Measurements from ENCODE around the gene SLC38A10.
"Not testable (repeated sequence)": the region's sequence is repeated elsewhere in the genome, so short reads cannot be mapped to it uniquely, and the experiment has no call there.

Gene SLC38A10

GRCh38 chr17:81309859-81310839 is 15.0 kb upstream of the SLC38A10 start:
- H3K4me3 ChIP-seq (ENCODE audit: low read depth, low read length): no peak overlapping the region
- ChIA-PET POLR2A (no interaction called here), CTCF (interaction anchor here (0.6 to 3.0 kb wide), 11 partner anchors 11 to 175 kb away, joined by 3 to 17 read pairs (median 4); partner anchors contain the start of gene SLC38A10)
- TF ChIP-seq, protein P1, sequence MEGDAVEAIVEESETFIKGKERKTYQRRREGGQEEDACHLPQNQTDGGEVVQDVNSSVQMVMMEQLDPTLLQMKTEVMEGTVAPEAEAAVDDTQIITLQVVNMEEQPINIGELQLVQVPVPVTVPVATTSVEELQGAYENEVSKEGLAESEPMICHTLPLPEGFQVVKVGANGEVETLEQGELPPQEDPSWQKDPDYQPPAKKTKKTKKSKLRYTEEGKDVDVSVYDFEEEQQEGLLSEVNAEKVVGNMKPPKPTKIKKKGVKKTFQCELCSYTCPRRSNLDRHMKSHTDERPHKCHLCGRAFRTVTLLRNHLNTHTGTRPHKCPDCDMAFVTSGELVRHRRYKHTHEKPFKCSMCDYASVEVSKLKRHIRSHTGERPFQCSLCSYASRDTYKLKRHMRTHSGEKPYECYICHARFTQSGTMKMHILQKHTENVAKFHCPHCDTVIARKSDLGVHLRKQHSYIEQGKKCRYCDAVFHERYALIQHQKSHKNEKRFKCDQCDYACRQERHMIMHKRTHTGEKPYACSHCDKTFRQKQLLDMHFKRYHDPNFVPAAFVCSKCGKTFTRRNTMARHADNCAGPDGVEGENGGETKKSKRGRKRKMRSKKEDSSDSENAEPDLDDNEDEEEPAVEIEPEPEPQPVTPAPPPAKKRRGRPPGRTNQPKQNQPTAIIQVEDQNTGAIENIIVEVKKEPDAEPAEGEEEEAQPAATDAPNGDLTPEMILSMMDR (IDR thresholded peaks at IDR 0.05; ENCODE audit: insufficient read depth, low read length, missing control alignments): no peak
- DNase-seq (ENCODE audit: low read depth, low spot score): no peak

GRCh38 chr17:81309140-81309858 is 14.2 kb upstream of the SLC38A10 start:
- CTCF ChIA-PET: interaction anchor here (0.6 to 3.0 kb wide), 11 partner anchors 12 to 175 kb away, joined by 3 to 17 read pairs (median 4); partner anchors contain the start of gene SLC38A10

GRCh38 chr17:81308784-81309139 is 13.7 kb upstream of the SLC38A10 start:
- H3K4me3 ChIP-seq (ENCODE audit: low read depth, low read length); DNase-seq (ENCODE audit: low read depth, low spot score); POLR2A ChIA-PET: not testable (repeated sequence)
- CTCF ChIA-PET: interaction anchor here (1.0 to 3.0 kb wide), 8 partner anchors 13 to 176 kb away, joined by 3 to 16 read pairs (median 4); partner anchors contain the start of gene SLC38A10

More at GRCh38 chr17:81309140-81309858, 14.2 kb upstream of the SLC38A10 start:
- POLR2A ChIA-PET: no interaction called here
- DNase-seq (ENCODE audit: low read depth, low spot score): no peak
- H3K4me3 ChIP-seq (ENCODE audit: low read depth, low read length): no peak overlapping the region
- TF ChIP-seq, protein P1 (IDR thresholded peaks at IDR 0.05; ENCODE audit: insufficient read depth, low read length, missing control alignments): peak; percentile 64

- no peak for DNase-seq (ENCODE audit: low read depth, low spot score)
- POLR2A ChIA-PET: no interaction called here
- H3K4me3 ChIP-seq (ENCODE audit: low read depth, low read length): no peak overlapping the region
- TF ChIP-seq, protein P1 (IDR thresholded peaks at IDR 0.05; ENCODE audit: insufficient read depth, low read length, missing control alignments): no peak
- CTCF ChIA-PET: interaction anchor here (1.0 to 2.4 kb wide), 3 partner anchors 12 to 21 kb away, joined by 3 to 10 read pairs (median 3); partner anchors contain the start of gene SLC38A10
These were observed 12.8 kb upstream of the SLC38A10 start for GRCh38 chr17:81307636-81308560.

DNA sequence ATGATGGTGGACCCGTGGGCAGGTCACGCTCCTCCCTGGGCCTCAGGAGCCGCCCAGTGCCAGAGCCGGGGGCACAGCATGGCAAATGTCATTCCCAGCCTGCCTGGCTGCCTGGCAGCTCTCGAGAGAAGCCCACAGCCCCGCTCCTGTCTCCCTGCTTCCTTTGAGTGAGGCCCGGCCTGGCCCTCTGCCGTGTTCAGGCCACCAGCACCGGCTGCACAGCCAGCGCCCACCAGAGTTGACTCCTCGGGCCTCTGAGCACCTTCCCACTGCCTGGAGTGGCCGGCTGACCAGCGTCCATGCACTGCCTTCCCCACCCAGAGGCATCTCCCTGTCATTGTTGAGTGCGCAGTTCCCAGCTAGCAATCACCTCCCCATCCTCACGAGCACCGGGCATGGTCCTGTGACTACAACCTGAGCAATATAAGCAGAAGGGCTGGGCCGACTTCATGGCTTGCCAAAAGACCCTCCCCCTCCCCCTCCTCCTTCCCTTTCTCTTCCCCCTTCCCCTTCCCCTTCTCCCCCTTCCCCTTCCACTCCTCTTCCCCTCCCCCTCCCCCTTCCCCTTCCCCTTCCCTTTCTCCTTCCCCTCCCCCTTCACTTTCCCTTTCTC is 11.9 kb upstream of the SLC38A10 start:
- POLR2A ChIA-PET: no interaction called here
- no peak for DNase-seq (ENCODE audit: low read depth, low spot score)
- CTCF ChIA-PET: interaction anchor here (1.0 to 2.4 kb wide), 2 partner anchors 11 to 22 kb away, joined by 3 to 10 read pairs; partner anchors contain the start of gene SLC38A10
- TF ChIP-seq, protein P1 (IDR thresholded peaks at IDR 0.05; ENCODE audit: insufficient read depth, low read length, missing control alignments): no peak
- H3K4me3 ChIP-seq (ENCODE audit: low read depth, low read length): no peak overlapping the region

Data from AG04449 (cell line).